ENCODE measurements around the gene STARD4.

The STARD4 gene, protein sequence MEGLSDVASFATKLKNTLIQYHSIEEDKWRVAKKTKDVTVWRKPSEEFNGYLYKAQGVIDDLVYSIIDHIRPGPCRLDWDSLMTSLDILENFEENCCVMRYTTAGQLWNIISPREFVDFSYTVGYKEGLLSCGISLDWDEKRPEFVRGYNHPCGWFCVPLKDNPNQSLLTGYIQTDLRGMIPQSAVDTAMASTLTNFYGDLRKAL

GRCh38 chr5:111512375-111513130 is at the start of gene STARD4:
Gene STARD4, minus strand, starts transcription at chr5:111512535. Its CDS starts 5,102 bp downstream, at chr5:111507433.
- peak within 1 kb of the TSS; percentile 86 to 89 for H3K27ac ChIP-seq (ENCODE audit: low read depth in 2 of 2, low read length in 2 of 2)
- no peaks in the 10 kb centered on the region for H3K9me3 ChIP-seq (ENCODE audit: control insufficient read depth in 2 of 2, low read length in 2 of 2)
- no peaks in the 10 kb centered on the region for H3K27me3 ChIP-seq (ENCODE audit: control insufficient read depth in 2 of 2, insufficient read depth in 2 of 2, low read length in 2 of 2)
- H3K36me3 ChIP-seq (ENCODE audit: control insufficient read depth in 2 of 2, insufficient read depth in 2 of 2, low read length in 2 of 2) = no peaks in the 10 kb centered on the region
- H3K4me3 ChIP-seq (ENCODE audit: low read length in 2 of 2) = peak within 1 kb of the TSS; percentile 70 to 97
- H3K9ac ChIP-seq (ENCODE audit: low read depth in 1 of 2, low read length in 2 of 2) = peak within 1 kb of the TSS; percentile 87 to 95
- peaks cover 12 to 15% of the 10 kb centered on the region in 2 donors for H3K4me1 ChIP-seq (ENCODE audit: control insufficient read depth in 2 of 2, insufficient read depth in 2 of 2, low read length in 2 of 2)

DNA sequence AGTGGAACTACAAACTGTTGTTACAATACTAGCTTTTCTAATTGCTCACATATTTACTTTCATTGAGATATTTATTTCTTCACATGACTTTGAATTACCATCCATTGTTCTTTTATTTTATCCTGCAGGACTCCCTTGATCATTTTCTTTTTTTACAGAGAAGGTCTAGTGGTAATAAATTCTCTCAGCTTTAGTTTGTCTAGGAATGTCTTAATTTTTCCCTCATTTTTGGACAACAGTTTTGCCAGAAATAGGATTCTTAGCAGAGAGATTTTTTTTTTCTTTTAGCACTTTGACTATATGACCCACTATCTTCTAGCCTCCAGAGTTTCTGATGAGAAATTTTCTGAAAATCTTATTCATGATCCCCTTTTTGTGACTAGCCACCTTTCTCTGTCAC is 47.3 kb upstream of the STARD4 start:
- H3K9me3 ChIP-seq (ENCODE audit: control insufficient read depth in 2 of 2, low read length in 2 of 2) = no peaks in the 10 kb centered on the region
- no peaks in the 10 kb centered on the region for H3K36me3 ChIP-seq (ENCODE audit: control insufficient read depth in 2 of 2, insufficient read depth in 2 of 2, low read length in 2 of 2)
- no peak overlapping the region for H3K9ac ChIP-seq (ENCODE audit: low read depth in 1 of 2, low read length in 2 of 2)
- H3K27ac ChIP-seq (ENCODE audit: low read depth in 2 of 2, low read length in 2 of 2) = no peak overlapping the region
- no peak overlapping the region for H3K4me3 ChIP-seq (ENCODE audit: low read length in 2 of 2)
- H3K4me1 ChIP-seq (ENCODE audit: control insufficient read depth in 2 of 2, insufficient read depth in 2 of 2, low read length in 2 of 2) = no peaks in the 10 kb centered on the region
- H3K27me3 ChIP-seq (ENCODE audit: control insufficient read depth in 2 of 2, insufficient read depth in 2 of 2, low read length in 2 of 2) = no peaks in the 10 kb centered on the region

- Histone ChIP-seq H3K27me3 (ENCODE audit: control insufficient read depth in 2 of 2, insufficient read depth in 2 of 2, low read length in 2 of 2) (no peaks in the 10 kb centered on the region), H3K9me3 (ENCODE audit: control insufficient read depth in 2 of 2, low read length in 2 of 2) (no peaks in the 10 kb centered on the region), H3K27ac (ENCODE audit: low read depth in 2 of 2, low read length in 2 of 2) (no peak overlapping the region), H3K9ac (ENCODE audit: low read depth in 1 of 2, low read length in 2 of 2) (no peak overlapping the region), H3K4me1 (ENCODE audit: control insufficient read depth in 2 of 2, insufficient read depth in 2 of 2, low read length in 2 of 2) (no peaks in the 10 kb centered on the region), H3K36me3 (ENCODE audit: control insufficient read depth in 2 of 2, insufficient read depth in 2 of 2, low read length in 2 of 2) (no peaks in the 10 kb centered on the region), H3K4me3 (ENCODE audit: low read length in 2 of 2) (no peak overlapping the region)
Observed at GRCh38 chr5:111557686-111558085, 45.4 kb upstream of the STARD4 start.

DNA sequence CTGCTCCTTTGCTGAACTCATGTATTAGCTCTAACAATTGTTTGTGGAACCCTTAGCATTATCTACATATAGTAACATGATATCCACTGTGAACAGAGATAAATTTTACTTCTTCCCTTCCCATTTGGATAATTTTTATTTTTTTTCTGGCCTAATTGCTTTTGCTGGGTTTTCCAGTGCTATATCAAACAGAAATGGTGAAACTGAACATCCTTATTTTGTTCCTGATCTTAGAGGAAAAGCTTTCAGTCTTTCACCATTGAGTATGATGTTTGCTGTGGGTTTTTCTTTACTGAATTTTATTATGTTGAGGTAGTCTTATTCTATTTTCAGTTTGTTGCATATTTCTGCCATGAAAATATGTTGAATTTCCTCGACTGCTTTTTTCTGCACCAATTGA is 44.8 kb upstream of the STARD4 start:
- H3K4me3 ChIP-seq (ENCODE audit: low read length in 2 of 2) = no peak overlapping the region
- no peak overlapping the region for H3K27ac ChIP-seq (ENCODE audit: low read depth in 2 of 2, low read length in 2 of 2)
- no peaks in the 10 kb centered on the region for H3K36me3 ChIP-seq (ENCODE audit: control insufficient read depth in 2 of 2, insufficient read depth in 2 of 2, low read length in 2 of 2)
- no peak overlapping the region for H3K9ac ChIP-seq (ENCODE audit: low read depth in 1 of 2, low read length in 2 of 2)
- H3K27me3 ChIP-seq (ENCODE audit: control insufficient read depth in 2 of 2, insufficient read depth in 2 of 2, low read length in 2 of 2) = no peaks in the 10 kb centered on the region
- H3K9me3 ChIP-seq (ENCODE audit: control insufficient read depth in 2 of 2, low read length in 2 of 2) = no peaks in the 10 kb centered on the region
- H3K4me1 ChIP-seq (ENCODE audit: control insufficient read depth in 2 of 2, insufficient read depth in 2 of 2, low read length in 2 of 2) = no peaks in the 10 kb centered on the region

DNA sequence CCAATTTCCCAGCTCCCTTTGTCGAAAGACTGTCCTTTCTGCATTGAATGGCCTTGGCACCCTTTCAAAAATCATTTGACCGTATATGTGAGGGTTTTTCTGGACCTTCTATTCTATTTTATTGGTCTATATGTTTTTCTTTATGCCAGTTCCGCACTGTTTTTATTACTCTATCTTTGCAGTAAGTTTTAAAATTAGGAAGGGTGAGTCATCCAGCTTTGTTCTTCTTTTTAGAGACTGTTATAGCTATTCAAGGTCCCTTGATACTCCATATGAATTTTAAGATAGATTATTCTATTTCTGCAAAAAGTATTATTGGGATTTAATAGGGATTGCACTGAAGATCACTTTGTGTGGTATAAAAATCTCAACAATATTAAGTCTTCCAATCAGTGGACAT is 44.2 kb upstream of the STARD4 start:
- Histone ChIP-seq H3K36me3 (ENCODE audit: control insufficient read depth in 2 of 2, insufficient read depth in 2 of 2, low read length in 2 of 2) (no peaks in the 10 kb centered on the region), H3K9ac (ENCODE audit: low read depth in 1 of 2, low read length in 2 of 2) (no peak overlapping the region)

GRCh38 chr5:111555760-111556159 is 43.4 kb upstream of the STARD4 start:
- Histone ChIP-seq H3K4me3 (ENCODE audit: low read length in 2 of 2) (no peak overlapping the region), H3K27ac (ENCODE audit: low read depth in 2 of 2, low read length in 2 of 2) (no peak overlapping the region), H3K4me1 (ENCODE audit: control insufficient read depth in 2 of 2, insufficient read depth in 2 of 2, low read length in 2 of 2) (peaks cover 0 to 2% of the 10 kb centered on the region in 2 donors), H3K27me3 (ENCODE audit: control insufficient read depth in 2 of 2, insufficient read depth in 2 of 2, low read length in 2 of 2) (no peaks in the 10 kb centered on the region), H3K9ac (ENCODE audit: low read depth in 1 of 2, low read length in 2 of 2) (no peak overlapping the region), H3K36me3 (ENCODE audit: control insufficient read depth in 2 of 2, insufficient read depth in 2 of 2, low read length in 2 of 2) (no peaks in the 10 kb centered on the region), H3K9me3 (ENCODE audit: control insufficient read depth in 2 of 2, low read length in 2 of 2) (no peaks in the 10 kb centered on the region)

More for the DNA sequence above, 44.2 kb upstream of the STARD4 start:
- Histone ChIP-seq H3K27me3 (ENCODE audit: control insufficient read depth in 2 of 2, insufficient read depth in 2 of 2, low read length in 2 of 2) (no peaks in the 10 kb centered on the region), H3K9me3 (ENCODE audit: control insufficient read depth in 2 of 2, low read length in 2 of 2) (no peaks in the 10 kb centered on the region), H3K4me1 (ENCODE audit: control insufficient read depth in 2 of 2, insufficient read depth in 2 of 2, low read length in 2 of 2) (no peaks in the 10 kb centered on the region), H3K27ac (ENCODE audit: low read depth in 2 of 2, low read length in 2 of 2) (no peak overlapping the region), H3K4me3 (ENCODE audit: low read length in 2 of 2) (no peak overlapping the region)

GRCh38 chr5:111553868-111554267 is 41.5 kb upstream of the STARD4 start:
- no peaks in the 10 kb centered on the region for H3K9me3 ChIP-seq (ENCODE audit: control insufficient read depth in 2 of 2, low read length in 2 of 2)
- H3K4me3 ChIP-seq (ENCODE audit: low read length in 2 of 2) = no peak overlapping the region
- no peaks in the 10 kb centered on the region for H3K27me3 ChIP-seq (ENCODE audit: control insufficient read depth in 2 of 2, insufficient read depth in 2 of 2, low read length in 2 of 2)
- no peak overlapping the region for H3K9ac ChIP-seq (ENCODE audit: low read depth in 1 of 2, low read length in 2 of 2)
- no peak overlapping the region for H3K27ac ChIP-seq (ENCODE audit: low read depth in 2 of 2, low read length in 2 of 2)
- H3K36me3 ChIP-seq (ENCODE audit: control insufficient read depth in 2 of 2, insufficient read depth in 2 of 2, low read length in 2 of 2) = no peaks in the 10 kb centered on the region
- H3K4me1 ChIP-seq (ENCODE audit: control insufficient read depth in 2 of 2, insufficient read depth in 2 of 2, low read length in 2 of 2) = peaks cover 0 to 3% of the 10 kb centered on the region in 2 donors

DNA sequence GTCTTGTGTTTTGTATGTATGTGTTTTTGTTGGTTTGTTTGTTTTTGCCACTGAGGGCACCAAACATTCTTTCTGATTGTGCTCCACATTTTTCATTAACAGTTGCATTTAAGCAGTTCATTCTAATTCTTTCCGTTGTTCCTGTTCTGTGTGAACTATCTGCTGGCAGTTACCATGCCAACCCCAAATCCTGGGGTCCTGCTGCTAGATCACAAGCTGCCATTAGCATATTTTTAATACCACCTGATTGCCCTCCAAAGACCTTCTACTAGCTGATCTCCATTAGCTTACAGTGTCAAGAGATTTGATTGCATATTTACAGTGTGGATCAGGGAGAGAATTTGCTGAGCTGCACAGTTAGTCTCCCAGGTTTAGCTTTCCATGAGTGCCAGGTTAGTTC is 40.6 kb upstream of the STARD4 start:
- Histone ChIP-seq H3K4me3 (ENCODE audit: low read length in 2 of 2) (no peak overlapping the region), H3K27me3 (ENCODE audit: control insufficient read depth in 2 of 2, insufficient read depth in 2 of 2, low read length in 2 of 2) (no peaks in the 10 kb centered on the region), H3K9me3 (ENCODE audit: control insufficient read depth in 2 of 2, low read length in 2 of 2) (no peaks in the 10 kb centered on the region), H3K36me3 (ENCODE audit: control insufficient read depth in 2 of 2, insufficient read depth in 2 of 2, low read length in 2 of 2) (no peaks in the 10 kb centered on the region), H3K9ac (ENCODE audit: low read depth in 1 of 2, low read length in 2 of 2) (no peak overlapping the region), H3K4me1 (ENCODE audit: control insufficient read depth in 2 of 2, insufficient read depth in 2 of 2, low read length in 2 of 2) (peaks cover 0 to 3% of the 10 kb centered on the region in 2 donors), H3K27ac (ENCODE audit: low read depth in 2 of 2, low read length in 2 of 2) (no peak overlapping the region)

DNA sequence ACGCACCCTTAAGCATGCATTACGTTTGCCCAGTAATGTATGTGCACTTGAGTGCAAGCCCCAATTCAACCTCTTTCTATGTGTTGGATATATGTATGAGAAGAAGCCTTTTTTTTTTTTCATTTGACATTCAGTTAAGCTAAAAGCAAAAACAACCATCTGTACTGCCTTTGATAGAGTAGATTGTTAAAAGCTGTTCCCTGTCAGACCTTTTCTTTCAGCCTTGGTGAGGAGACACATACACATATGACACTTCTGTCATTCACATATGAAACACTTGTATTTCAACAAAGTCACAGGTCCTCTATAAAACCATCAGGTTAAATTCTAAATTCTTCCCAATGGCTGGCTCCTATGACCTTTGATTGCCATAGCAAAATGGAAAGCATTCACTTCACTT is 40.2 kb upstream of the STARD4 start:
- H3K4me3 ChIP-seq (ENCODE audit: low read length in 2 of 2) = no peak overlapping the region

GRCh38 chr5:111551569-111552275 is 39.4 kb upstream of the STARD4 start:
- H3K27ac ChIP-seq (ENCODE audit: low read depth in 2 of 2, low read length in 2 of 2) = no peak overlapping the region
- H3K36me3 ChIP-seq (ENCODE audit: control insufficient read depth in 2 of 2, insufficient read depth in 2 of 2, low read length in 2 of 2) = no peaks in the 10 kb centered on the region
- no peak overlapping the region for H3K4me3 ChIP-seq (ENCODE audit: low read length in 2 of 2)
- H3K9ac ChIP-seq (ENCODE audit: low read depth in 1 of 2, low read length in 2 of 2) = no peak overlapping the region
- no peaks in the 10 kb centered on the region for H3K27me3 ChIP-seq (ENCODE audit: control insufficient read depth in 2 of 2, insufficient read depth in 2 of 2, low read length in 2 of 2)
- H3K4me1 ChIP-seq (ENCODE audit: control insufficient read depth in 2 of 2, insufficient read depth in 2 of 2, low read length in 2 of 2) = peaks cover 0 to 3% of the 10 kb centered on the region in 2 donors
- H3K9me3 ChIP-seq (ENCODE audit: control insufficient read depth in 2 of 2, low read length in 2 of 2) = no peaks in the 10 kb centered on the region

More for the DNA sequence above, 40.2 kb upstream of the STARD4 start:
- Histone ChIP-seq H3K27ac (ENCODE audit: low read depth in 2 of 2, low read length in 2 of 2) (no peak overlapping the region), H3K36me3 (ENCODE audit: control insufficient read depth in 2 of 2, insufficient read depth in 2 of 2, low read length in 2 of 2) (no peaks in the 10 kb centered on the region), H3K9ac (ENCODE audit: low read depth in 1 of 2, low read length in 2 of 2) (no peak overlapping the region), H3K9me3 (ENCODE audit: control insufficient read depth in 2 of 2, low read length in 2 of 2) (no peaks in the 10 kb centered on the region), H3K27me3 (ENCODE audit: control insufficient read depth in 2 of 2, insufficient read depth in 2 of 2, low read length in 2 of 2) (no peaks in the 10 kb centered on the region), H3K4me1 (ENCODE audit: control insufficient read depth in 2 of 2, insufficient read depth in 2 of 2, low read length in 2 of 2) (peaks cover 0 to 3% of the 10 kb centered on the region in 2 donors)
